Mesenchymal stem cell (in vitro differentiated cells and primary cell): ENCODE measurements around the gene MOB2.

Experiments
- DNase-seq: peaks from one replicate; pipeline ENCODE4 v3.0.0-alpha.2; 2013
- H2AFZ ChIP-seq: one replicate; pipeline ENCODE4 v1.6.1; 2013; ENCODE audit warnings: low read depth, mild to moderate bottlenecking, control low read depth, inconsistent platforms, low read length, moderate library complexity
- H2AK5ac ChIP-seq: 2 replicates; pipeline ENCODE4 v1.6.1; 2013; ENCODE audit warnings: low read length, moderate library complexity, mild to moderate bottlenecking, inconsistent platforms; ENCODE audit not compliant: severe bottlenecking
- H2BK120ac ChIP-seq: one replicate; pipeline ENCODE4 v1.6.1; 2013; ENCODE audit warnings: low read depth, mild to moderate bottlenecking, inconsistent platforms, low read length, moderate library complexity
- H2BK12ac ChIP-seq, 2 experiments: one replicate each; pipeline ENCODE4 v1.6.1; 2013; ENCODE audit warnings: inconsistent platforms in 2 of 2, low read length in 2 of 2, mild to moderate bottlenecking in 2 of 2, moderate library complexity in 2 of 2, control low read depth in 1 of 2
- H2BK15ac ChIP-seq: one replicate; pipeline ENCODE4 v1.6.1; 2013; ENCODE audit warnings: mild to moderate bottlenecking, low read depth, inconsistent platforms; ENCODE audit not compliant: poor library complexity, severe bottlenecking
- H2BK5ac ChIP-seq: 2 replicates; pipeline ENCODE4 v1.6.1; 2013; ENCODE audit warnings: low read depth, mild to moderate bottlenecking, low read length, control low read depth, inconsistent platforms; ENCODE audit not compliant: poor library complexity, severe bottlenecking
- H3K14ac ChIP-seq, 2 experiments: one replicate each; pipeline ENCODE4 v1.6.1; 2013; ENCODE audit warnings: inconsistent platforms in 2 of 2, low read length in 2 of 2, control low read depth in 1 of 2, mild to moderate bottlenecking in 1 of 2, moderate library complexity in 1 of 2
- H3K18ac ChIP-seq, 2 experiments: one replicate each; pipeline ENCODE4 v1.6.1; 2013; ENCODE audit warnings: inconsistent platforms in 2 of 2, low read length in 2 of 2, control low read depth in 1 of 2, low read depth in 1 of 2, mild to moderate bottlenecking in 1 of 2
- H3K23ac ChIP-seq, 2 experiments: one replicate each; pipeline ENCODE4 v1.6.1; 2013; ENCODE audit warnings: inconsistent platforms in 2 of 2, low read length in 2 of 2, mild to moderate bottlenecking in 2 of 2, moderate library complexity in 2 of 2, control low read depth in 1 of 2
- H3K27ac ChIP-seq: 2 replicates; pipeline ENCODE4 v1.5.1; 2013; ENCODE audit warnings: mild to moderate bottlenecking, moderate library complexity, low read length, control low read depth, inconsistent platforms; ENCODE audit not compliant: poor library complexity, severe bottlenecking
- H3K27me3 ChIP-seq, 2 experiments: 2 replicates each; pipeline versions ENCODE4 v1.6.1 to v1.7.0; 2013; ENCODE audit warnings: low read length in 2 of 2, mild to moderate bottlenecking in 2 of 2, moderate library complexity in 2 of 2, control low read depth in 1 of 2, inconsistent platforms in 1 of 2; ENCODE audit not compliant: control insufficient read depth in 1 of 2, insufficient read depth in 1 of 2
- H3K36me3 ChIP-seq, 2 experiments: 2 replicates each; pipeline versions ENCODE4 v1.6.1 to v1.7.0; 2013; ENCODE audit warnings: low read length in 2 of 2, control low read depth in 1 of 2, inconsistent platforms in 1 of 2, low read depth in 1 of 2, mild to moderate bottlenecking in 1 of 2; ENCODE audit not compliant: insufficient read depth in 2 of 2, control insufficient read depth in 1 of 2
- H3K4ac ChIP-seq, 2 experiments: one replicate each; pipeline ENCODE4 v1.6.1; 2013; ENCODE audit warnings: inconsistent platforms in 2 of 2, low read length in 2 of 2, mild to moderate bottlenecking in 2 of 2, moderate library complexity in 2 of 2, control low read depth in 1 of 2, low read depth in 1 of 2
- H3K4me1 ChIP-seq: 2 replicates; pipeline ENCODE4 v1.6.1; 2013; ENCODE audit warnings: low read depth, low read length, control low read depth; ENCODE audit not compliant: control insufficient read depth, insufficient read depth
- H3K4me2 ChIP-seq: 2 replicates; pipeline ENCODE4 v1.6.1; 2013; ENCODE audit warnings: low read length, mild to moderate bottlenecking, inconsistent platforms; ENCODE audit not compliant: poor library complexity, severe bottlenecking
- H3K4me3 ChIP-seq, 2 experiments: 2 replicates each; pipeline versions ENCODE4 v1.5.1 to v1.7.0; 2013; ENCODE audit warnings: low read length in 2 of 2, mild to moderate bottlenecking in 2 of 2, control low read depth in 1 of 2, low read depth in 1 of 2; ENCODE audit not compliant: insufficient read depth in 1 of 2
- H3K79me1 ChIP-seq: replicated peaks from 2 replicates; pipeline ENCODE4 v1.6.1; 2013; ENCODE audit warnings: mild to moderate bottlenecking, control low read depth, low read length, inconsistent platforms; ENCODE audit not compliant: poor library complexity, severe bottlenecking
- H3K9ac ChIP-seq: 2 replicates; pipeline ENCODE4 v1.7.0; 2013; ENCODE audit warnings: mild to moderate bottlenecking, low read length, moderate library complexity
- H3K9me3 ChIP-seq: 2 replicates; pipeline ENCODE4 v1.7.0; 2013; ENCODE audit warnings: mild to moderate bottlenecking, low read length; ENCODE audit not compliant: control insufficient read depth
- H4K8ac ChIP-seq: one replicate; pipeline ENCODE4 v1.6.1; 2013; ENCODE audit warnings: inconsistent platforms, mild to moderate bottlenecking, low read length, moderate library complexity
- H4K91ac ChIP-seq: one replicate; pipeline ENCODE4 v1.6.1; 2013; ENCODE audit warnings: mild to moderate bottlenecking, low read length, inconsistent platforms
- WGBS: methylation state at CpG from one replicate; pipeline ENCODE4 v1.1.7; 2013; ENCODE audit warnings: mixed read lengths; 5-methylcytosine and 5-hydroxymethylcytosine counted together

MOB2 gene

GRCh38 chr11:1445741-1446445, 40.7 kb downstream of the MOB2 start:
- no peak for DNase-seq
- H4K91ac ChIP-seq: peak overlapping the region; percentile 27
- peaks cover 0 to 2% of the 10 kb centered on the region in 2 experiments for H3K27me3 ChIP-seq
- WGBS: 93% methylated on average over 29 of the region's 30 CpGs
- no peaks in the 10 kb centered on the region for H3K9me3 ChIP-seq
- H3K4me1 ChIP-seq: peaks cover 5% of the 10 kb centered on the region
- no peaks in the 10 kb centered on the region for H3K79me1 ChIP-seq
- H2AK5ac ChIP-seq: no peak overlapping the region
- no peak overlapping the region for H4K8ac ChIP-seq
- no peak overlapping the region for H3K23ac ChIP-seq
- no peak overlapping the region for H3K18ac ChIP-seq
- peaks cover 0 to 4% of the 10 kb centered on the region in 2 experiments for H3K36me3 ChIP-seq
- no peak overlapping the region for H3K27ac ChIP-seq
- H2BK120ac ChIP-seq: no peak overlapping the region
- H3K9ac ChIP-seq: no peak overlapping the region
- no peak overlapping the region for H2BK15ac ChIP-seq
- H2AFZ ChIP-seq: no peak overlapping the region
- no peak overlapping the region for H2BK5ac ChIP-seq
- H2BK12ac ChIP-seq: no peak overlapping the region
- no peak overlapping the region for H3K4me2 ChIP-seq
- H3K4ac ChIP-seq: no peak overlapping the region
- H3K14ac ChIP-seq: no peak overlapping the region
- H3K4me3 ChIP-seq: no peak overlapping the region

- DNase-seq: no peak
- H3K36me3 ChIP-seq: no peaks in the 10 kb centered on the region
- H4K8ac ChIP-seq: no peak overlapping the region
- H3K27me3 ChIP-seq: peaks cover 0 to 2% of the 10 kb centered on the region in 2 experiments
- no peak overlapping the region for H3K18ac ChIP-seq
- 87% methylated on average over 29 of the region's 32 CpGs for WGBS
- H2AK5ac ChIP-seq: no peak overlapping the region
- no peak overlapping the region for H2BK5ac ChIP-seq
- H2BK120ac ChIP-seq: no peak overlapping the region
- peaks cover 5% of the 10 kb centered on the region for H3K4me1 ChIP-seq
- H3K23ac ChIP-seq: no peak overlapping the region
- no peak overlapping the region for H3K9ac ChIP-seq
- H3K4ac ChIP-seq: no peak overlapping the region
- H3K27ac ChIP-seq: no peak overlapping the region
- H3K4me2 ChIP-seq: no peak overlapping the region
- no peak overlapping the region for H2AFZ ChIP-seq
- H3K14ac ChIP-seq: no peak overlapping the region
- peak overlapping the region in 1 of 2 experiments; percentile 7 for H3K4me3 ChIP-seq
- no peaks in the 10 kb centered on the region for H3K79me1 ChIP-seq
- no peak overlapping the region for H2BK15ac ChIP-seq
- no peaks in the 10 kb centered on the region for H3K9me3 ChIP-seq
- H4K91ac ChIP-seq: no peak overlapping the region
- H2BK12ac ChIP-seq: no peak overlapping the region
Observed at GRCh38 chr11:1444823-1445422, 41.7 kb downstream of the MOB2 start.

GRCh38 chr11:1444321-1444720, 42.3 kb downstream of the MOB2 start:
- H3K9ac ChIP-seq: no peak overlapping the region
- H2BK120ac ChIP-seq: no peak overlapping the region
- no peak overlapping the region for H2BK15ac ChIP-seq
- H3K27me3 ChIP-seq: peaks cover 0 to 2% of the 10 kb centered on the region in 2 experiments
- H3K79me1 ChIP-seq: no peaks in the 10 kb centered on the region
- H4K91ac ChIP-seq: peak overlapping the region; percentile 56
- H3K14ac ChIP-seq: no peak overlapping the region
- DNase-seq: no peak
- H4K8ac ChIP-seq: no peak overlapping the region
- no peak overlapping the region for H3K27ac ChIP-seq
- H3K23ac ChIP-seq: no peak overlapping the region
- H2BK5ac ChIP-seq: no peak overlapping the region
- no peak overlapping the region for H2AFZ ChIP-seq
- H2BK12ac ChIP-seq: no peak overlapping the region
- H3K4me3 ChIP-seq: no peak overlapping the region
- H3K4me1 ChIP-seq: peaks cover 5% of the 10 kb centered on the region
- H3K9me3 ChIP-seq: no peaks in the 10 kb centered on the region
- H3K4ac ChIP-seq: no peak overlapping the region
- no peak overlapping the region for H3K4me2 ChIP-seq
- H3K18ac ChIP-seq: no peak overlapping the region
- no peak overlapping the region for H2AK5ac ChIP-seq
- no peaks in the 10 kb centered on the region for H3K36me3 ChIP-seq
- WGBS: 75% methylated on average over 9 of the region's 11 CpGs

GRCh38 chr11:1443737-1444136, 42.8 kb downstream of the MOB2 start:
- Histone ChIP-seq H3K9me3 (no peaks in the 10 kb centered on the region), H2AK5ac (no peak overlapping the region), H3K4ac (no peak overlapping the region), H3K27ac (no peak overlapping the region), H3K4me1 (peaks cover 5% of the 10 kb centered on the region), H3K79me1 (no peaks in the 10 kb centered on the region), H3K18ac (no peak overlapping the region), H2BK5ac (no peak overlapping the region), H3K14ac (no peak overlapping the region), H4K8ac (no peak overlapping the region), H2AFZ (no peak overlapping the region), H2BK120ac (no peak overlapping the region), H2BK15ac (no peak overlapping the region), H3K36me3 (no peaks in the 10 kb centered on the region), H3K27me3 (peaks cover 0 to 5% of the 10 kb centered on the region in 2 experiments), H3K23ac (no peak overlapping the region), H3K4me2 (no peak overlapping the region), H4K91ac (no peak overlapping the region), H2BK12ac (no peak overlapping the region), H3K4me3 (no peak overlapping the region), H3K9ac (no peak overlapping the region)
- DNase-seq: no peak
- 78% methylated on average over 9 of the region's 9 CpGs for WGBS
